ENCODE measurements around the gene CUEDC1.

Gene CUEDC1

DNA sequence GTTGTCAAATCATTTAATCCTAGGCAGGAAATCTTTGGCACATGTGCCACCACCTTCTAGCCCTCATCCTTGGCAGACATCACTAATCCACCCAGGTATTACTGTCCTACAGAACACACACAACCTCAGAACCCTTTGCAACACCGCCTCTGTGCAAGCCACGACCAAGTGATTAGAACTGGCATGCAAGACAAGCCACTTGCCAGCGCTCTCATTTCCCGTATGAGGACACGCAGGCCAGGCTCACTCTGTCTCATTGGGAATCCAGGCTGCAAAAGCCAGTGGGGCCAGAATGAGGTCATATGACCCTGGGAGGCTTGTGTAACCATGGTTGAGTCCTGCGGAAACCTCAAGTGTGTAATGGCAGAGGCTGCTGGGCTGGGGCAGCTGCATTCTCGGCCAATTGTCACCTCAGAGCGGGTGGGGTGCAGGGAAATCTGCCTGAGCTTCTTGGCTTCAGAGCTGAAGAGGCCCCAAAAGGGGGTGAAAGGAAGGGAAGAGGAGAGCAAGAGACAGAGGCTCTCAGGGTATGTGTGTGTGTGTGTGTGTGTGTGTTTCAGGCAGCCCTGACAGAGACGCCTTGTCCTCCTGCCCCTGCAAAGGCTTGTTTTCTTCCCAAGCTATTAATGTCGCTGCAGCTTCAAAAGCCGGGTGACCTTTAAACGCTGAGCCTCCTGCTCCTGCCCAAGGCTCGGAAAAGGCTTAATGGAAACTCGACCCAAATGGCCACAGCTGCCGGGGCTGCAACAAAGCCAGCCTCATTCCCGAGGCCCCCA, 62.2 kb downstream of the CUEDC1 start:
- Histone ChIP-seq H3K9me3 (ENCODE audit: insufficient read depth, low read length, severe bottlenecking) (no peaks in the 10 kb centered on the region), H4K20me1 (ENCODE audit: insufficient read depth, low read length) (no peaks in the 10 kb centered on the region), H3K4me1 (ENCODE audit: insufficient read depth, low read length) (no peaks in the 10 kb centered on the region)

DNA sequence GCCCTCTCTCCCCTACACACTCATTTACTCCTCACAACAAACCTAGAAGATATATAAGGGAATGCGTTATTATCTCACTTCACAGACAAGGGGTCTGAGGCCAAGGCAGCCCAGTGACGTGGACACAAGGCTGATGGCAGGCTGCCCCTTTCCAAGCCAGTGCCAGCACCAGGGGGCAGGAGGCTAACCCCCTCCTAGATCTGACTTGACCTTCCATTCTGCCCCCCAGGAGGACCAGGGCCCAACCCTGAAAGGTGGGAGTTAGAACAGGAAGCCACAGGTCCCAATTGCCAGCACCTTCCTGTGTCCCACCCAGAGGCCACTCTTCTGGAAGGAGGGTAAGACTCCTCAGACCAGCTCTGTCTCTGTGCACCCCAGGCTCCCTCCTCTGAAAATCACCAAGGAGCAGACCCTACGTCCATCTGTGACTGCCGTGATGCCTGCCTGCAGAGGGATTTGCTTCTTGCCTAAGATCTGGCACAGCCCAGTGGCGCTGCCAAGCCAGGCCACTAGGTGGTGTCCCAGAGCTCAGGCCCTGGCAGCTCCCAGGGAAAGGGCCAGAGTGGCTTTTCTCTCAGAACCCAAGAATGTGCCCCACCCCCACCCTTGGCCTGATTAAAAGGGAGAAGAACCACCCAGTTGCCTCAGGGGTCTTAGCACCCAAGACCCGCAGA, 62.9 kb downstream of the CUEDC1 start:
- no peak overlapping the region for H3K27ac ChIP-seq (ENCODE audit: low read length)
- H4K20me1 ChIP-seq (ENCODE audit: insufficient read depth, low read length) = no peaks in the 10 kb centered on the region
- no peaks in the 10 kb centered on the region for H3K4me1 ChIP-seq (ENCODE audit: insufficient read depth, low read length)
- no peak overlapping the region for H3K4me2 ChIP-seq (ENCODE audit: insufficient read depth, low read length)
- no peak overlapping the region for H3K4me3 ChIP-seq (ENCODE audit: low read depth in 1 of 2, low read length in 2 of 2)
- H3K9me3 ChIP-seq (ENCODE audit: insufficient read depth, low read length, severe bottlenecking) = no peaks in the 10 kb centered on the region
- no peaks in the 10 kb centered on the region for H3K79me2 ChIP-seq (ENCODE audit: insufficient read depth, low read length)
- ATAC-seq (ENCODE audit: insufficient read depth, low read depth) = peak; percentile 97
- H3K9ac ChIP-seq (ENCODE audit: low read depth, low read length) = no peak overlapping the region
- peaks cover 11% of the 10 kb centered on the region for H3K27me3 ChIP-seq (ENCODE audit: insufficient read depth, low read length, poor library complexity)
- H2AFZ ChIP-seq (ENCODE audit: low read depth, low read length) = no peak overlapping the region
- DNase-seq = peak; percentile 81
- TF ChIP-seq EZH2 (IDR thresholded peaks at IDR 0.05; ENCODE audit: borderline replicate concordance, low read depth, low read length, severe bottlenecking) = no peak
- TF ChIP-seq, protein P1, sequence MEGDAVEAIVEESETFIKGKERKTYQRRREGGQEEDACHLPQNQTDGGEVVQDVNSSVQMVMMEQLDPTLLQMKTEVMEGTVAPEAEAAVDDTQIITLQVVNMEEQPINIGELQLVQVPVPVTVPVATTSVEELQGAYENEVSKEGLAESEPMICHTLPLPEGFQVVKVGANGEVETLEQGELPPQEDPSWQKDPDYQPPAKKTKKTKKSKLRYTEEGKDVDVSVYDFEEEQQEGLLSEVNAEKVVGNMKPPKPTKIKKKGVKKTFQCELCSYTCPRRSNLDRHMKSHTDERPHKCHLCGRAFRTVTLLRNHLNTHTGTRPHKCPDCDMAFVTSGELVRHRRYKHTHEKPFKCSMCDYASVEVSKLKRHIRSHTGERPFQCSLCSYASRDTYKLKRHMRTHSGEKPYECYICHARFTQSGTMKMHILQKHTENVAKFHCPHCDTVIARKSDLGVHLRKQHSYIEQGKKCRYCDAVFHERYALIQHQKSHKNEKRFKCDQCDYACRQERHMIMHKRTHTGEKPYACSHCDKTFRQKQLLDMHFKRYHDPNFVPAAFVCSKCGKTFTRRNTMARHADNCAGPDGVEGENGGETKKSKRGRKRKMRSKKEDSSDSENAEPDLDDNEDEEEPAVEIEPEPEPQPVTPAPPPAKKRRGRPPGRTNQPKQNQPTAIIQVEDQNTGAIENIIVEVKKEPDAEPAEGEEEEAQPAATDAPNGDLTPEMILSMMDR (IDR thresholded peaks at IDR 0.05; ENCODE audit: borderline replicate concordance, extremely low read depth, low read length, poor library complexity, severe bottlenecking) = peak; percentile 100
- H3K36me3 ChIP-seq (ENCODE audit: insufficient read depth, low read length) = no peaks in the 10 kb centered on the region

More for the DNA sequence above, 62.2 kb downstream of the CUEDC1 start:
- no peak overlapping the region for H2AFZ ChIP-seq (ENCODE audit: low read depth, low read length)
- peak; percentile 20; the same call in 1 of the 3 replicates for ATAC-seq (ENCODE audit: insufficient read depth, low read depth)
- DNase-seq = no peak
- no peaks in the 10 kb centered on the region for H3K36me3 ChIP-seq (ENCODE audit: insufficient read depth, low read length)
- H3K9ac ChIP-seq (ENCODE audit: low read depth, low read length) = no peak overlapping the region
- no peak for TF ChIP-seq EZH2 (IDR thresholded peaks at IDR 0.05; ENCODE audit: borderline replicate concordance, low read depth, low read length, severe bottlenecking)
- TF ChIP-seq, protein P1 (IDR thresholded peaks at IDR 0.05; ENCODE audit: borderline replicate concordance, extremely low read depth, low read length, poor library complexity, severe bottlenecking) = no peak
- H3K4me3 ChIP-seq (ENCODE audit: low read depth in 1 of 2, low read length in 2 of 2) = no peak overlapping the region
- no peaks in the 10 kb centered on the region for H3K79me2 ChIP-seq (ENCODE audit: insufficient read depth, low read length)
- H3K4me2 ChIP-seq (ENCODE audit: insufficient read depth, low read length) = no peak overlapping the region
- no peak overlapping the region for H3K27ac ChIP-seq (ENCODE audit: low read length)
- peaks cover 11% of the 10 kb centered on the region for H3K27me3 ChIP-seq (ENCODE audit: insufficient read depth, low read length, poor library complexity)

DNA sequence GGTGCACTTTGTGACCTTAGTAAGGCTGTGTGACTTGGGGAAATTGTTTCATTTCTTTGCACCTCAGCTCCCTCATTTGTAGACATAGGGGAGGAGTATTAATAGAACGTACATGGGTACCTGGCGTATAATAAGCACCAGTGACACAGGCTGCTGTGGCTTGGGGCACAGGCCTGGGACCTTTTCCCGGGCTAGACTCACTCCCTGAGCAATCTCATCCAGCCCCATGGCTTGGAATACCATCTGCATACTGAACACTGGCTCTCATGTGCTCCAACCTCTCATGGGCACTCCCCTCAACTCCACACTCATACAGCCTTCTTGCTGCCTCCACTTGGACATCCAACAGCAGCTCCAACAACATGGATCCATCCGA, 64.4 kb downstream of the CUEDC1 start:
- no peaks in the 10 kb centered on the region for H3K4me1 ChIP-seq (ENCODE audit: insufficient read depth, low read length)

More for the DNA sequence above, 64.4 kb downstream of the CUEDC1 start:
- Histone ChIP-seq H3K79me2 (ENCODE audit: insufficient read depth, low read length) (no peaks in the 10 kb centered on the region), H3K27me3 (ENCODE audit: insufficient read depth, low read length, poor library complexity) (peaks cover 11% of the 10 kb centered on the region), H3K4me3 (ENCODE audit: low read depth in 1 of 2, low read length in 2 of 2) (no peak overlapping the region), H3K36me3 (ENCODE audit: insufficient read depth, low read length) (no peaks in the 10 kb centered on the region), H2AFZ (ENCODE audit: low read depth, low read length) (no peak overlapping the region), H3K9me3 (ENCODE audit: insufficient read depth, low read length, severe bottlenecking) (no peaks in the 10 kb centered on the region), H3K4me2 (ENCODE audit: insufficient read depth, low read length) (no peak overlapping the region), H4K20me1 (ENCODE audit: insufficient read depth, low read length) (0 out of 2 replicates have a peak, but pooled peaks cover 4% of the 10 kb centered on the region), H3K9ac (ENCODE audit: low read depth, low read length) (no peak overlapping the region), H3K27ac (ENCODE audit: low read length) (no peak overlapping the region)
- no peak for TF ChIP-seq EZH2 (IDR thresholded peaks at IDR 0.05; ENCODE audit: borderline replicate concordance, low read depth, low read length, severe bottlenecking)
- TF ChIP-seq, protein P1 (IDR thresholded peaks at IDR 0.05; ENCODE audit: borderline replicate concordance, extremely low read depth, low read length, poor library complexity, severe bottlenecking) = no peak
- ATAC-seq (ENCODE audit: insufficient read depth, low read depth) (no peak), DNase-seq (no peak)

Data from DND-41 (cell line).